ENCODE data around the gene SPEG. TPM values are rescaled to one million over a fixed set of nuclear protein-coding genes. Genes with fewer than 3 reads are reported as not detected.

The SPEG gene
- total and polyA plus RNA-seq, 4 donors = 3.7 to 15.6 (median 9.6) TPM

- H3K27ac ChIP-seq (ENCODE audit: low read depth in 1 of 2, low read length in 1 of 2) = peak overlapping the region in 1 of 2 donors; percentile 90
- TF ChIP-seq, protein P1, sequence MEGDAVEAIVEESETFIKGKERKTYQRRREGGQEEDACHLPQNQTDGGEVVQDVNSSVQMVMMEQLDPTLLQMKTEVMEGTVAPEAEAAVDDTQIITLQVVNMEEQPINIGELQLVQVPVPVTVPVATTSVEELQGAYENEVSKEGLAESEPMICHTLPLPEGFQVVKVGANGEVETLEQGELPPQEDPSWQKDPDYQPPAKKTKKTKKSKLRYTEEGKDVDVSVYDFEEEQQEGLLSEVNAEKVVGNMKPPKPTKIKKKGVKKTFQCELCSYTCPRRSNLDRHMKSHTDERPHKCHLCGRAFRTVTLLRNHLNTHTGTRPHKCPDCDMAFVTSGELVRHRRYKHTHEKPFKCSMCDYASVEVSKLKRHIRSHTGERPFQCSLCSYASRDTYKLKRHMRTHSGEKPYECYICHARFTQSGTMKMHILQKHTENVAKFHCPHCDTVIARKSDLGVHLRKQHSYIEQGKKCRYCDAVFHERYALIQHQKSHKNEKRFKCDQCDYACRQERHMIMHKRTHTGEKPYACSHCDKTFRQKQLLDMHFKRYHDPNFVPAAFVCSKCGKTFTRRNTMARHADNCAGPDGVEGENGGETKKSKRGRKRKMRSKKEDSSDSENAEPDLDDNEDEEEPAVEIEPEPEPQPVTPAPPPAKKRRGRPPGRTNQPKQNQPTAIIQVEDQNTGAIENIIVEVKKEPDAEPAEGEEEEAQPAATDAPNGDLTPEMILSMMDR (IDR thresholded peaks at IDR 0.05; ENCODE audit: control extremely low read depth, extremely low read depth) = no peak
- H3K9ac ChIP-seq (ENCODE audit: insufficient read depth in 1 of 2, low read length in 2 of 2) = peak overlapping the region in 1 of 2 donors; percentile 32
- H3K9me3 ChIP-seq (ENCODE audit: control insufficient read depth in 4 of 4, insufficient read depth in 3 of 4, low read length in 3 of 4) = no peaks in the 10 kb centered on the region
- H3K27me3 ChIP-seq (ENCODE audit: control insufficient read depth in 3 of 3, insufficient read depth in 3 of 3, low read length in 2 of 3) = peaks cover 0 to 15% (median 14%) of the 10 kb centered on the region in 3 donors
- peaks cover 0 to 7% (median 0%) of the 10 kb centered on the region in 4 donors for H3K36me3 ChIP-seq (ENCODE audit: control insufficient read depth in 4 of 4, insufficient read depth in 4 of 4, low read length in 4 of 4)
- WGBS, 2 donors = 75 to 85% methylated on average over 10 of the region's 10 CpGs
- no peak overlapping the region for H3K4me3 ChIP-seq
- ATAC-seq (ENCODE audit: insufficient read depth, low FRiP score) (no peak), DNase-seq (peak; percentile 69 to 79 (median 75))
- H3K4me1 ChIP-seq (ENCODE audit: control insufficient read depth in 5 of 5, insufficient read depth in 5 of 5, low read length in 5 of 5) = peaks cover 0 to 27% (median 4%) of the 10 kb centered on the region in 5 donors
Measured at GRCh38 chr2:219453671-219454590, 19.3 kb downstream of the SPEG start.

DNA sequence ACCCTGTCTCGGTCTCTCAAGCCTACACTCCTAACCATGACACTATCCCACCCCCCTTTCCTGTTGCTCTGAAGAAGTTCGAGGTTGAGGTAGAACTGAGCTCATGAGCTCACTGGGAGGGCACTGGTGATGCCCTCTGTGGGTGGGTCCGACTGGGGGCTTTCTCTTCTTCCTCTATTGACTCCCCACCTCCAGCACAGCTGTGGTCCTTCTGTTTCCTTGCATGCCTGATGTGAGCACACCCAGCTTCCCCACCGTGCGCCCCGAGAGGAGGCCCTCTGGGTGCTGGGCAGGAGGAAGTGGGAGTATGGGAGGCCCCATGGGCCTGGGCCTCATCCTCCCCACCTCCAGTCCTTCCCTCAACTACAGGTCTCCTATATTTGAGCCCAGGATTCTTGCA is 20.9 kb downstream of the SPEG start:
- Histone ChIP-seq H3K4me1 (ENCODE audit: control insufficient read depth in 5 of 5, insufficient read depth in 5 of 5, low read length in 5 of 5) (peaks cover 0 to 42% (median 11%) of the 10 kb centered on the region in 5 donors), H3K27ac (ENCODE audit: low read depth in 1 of 2, low read length in 1 of 2) (no peak overlapping the region), H3K36me3 (ENCODE audit: control insufficient read depth in 4 of 4, insufficient read depth in 4 of 4, low read length in 4 of 4) (peaks cover 0 to 4% (median 0%) of the 10 kb centered on the region in 4 donors), H3K4me3 (no peak overlapping the region), H3K9me3 (ENCODE audit: control insufficient read depth in 4 of 4, insufficient read depth in 3 of 4, low read length in 3 of 4) (no peaks in the 10 kb centered on the region), H3K9ac (ENCODE audit: insufficient read depth in 1 of 2, low read length in 2 of 2) (no peak overlapping the region), H3K27me3 (ENCODE audit: control insufficient read depth in 3 of 3, insufficient read depth in 3 of 3, low read length in 2 of 3) (peaks cover 0 to 10% (median 2%) of the 10 kb centered on the region in 3 donors)
- DNase-seq (no peak), ATAC-seq (ENCODE audit: insufficient read depth, low FRiP score) (no peak)
- TF ChIP-seq, protein P1 (IDR thresholded peaks at IDR 0.05; ENCODE audit: control extremely low read depth, extremely low read depth) = no peak
- 38 to 64% methylated on average over 6 of the region's 6 CpGs for WGBS, 2 donors

DNA sequence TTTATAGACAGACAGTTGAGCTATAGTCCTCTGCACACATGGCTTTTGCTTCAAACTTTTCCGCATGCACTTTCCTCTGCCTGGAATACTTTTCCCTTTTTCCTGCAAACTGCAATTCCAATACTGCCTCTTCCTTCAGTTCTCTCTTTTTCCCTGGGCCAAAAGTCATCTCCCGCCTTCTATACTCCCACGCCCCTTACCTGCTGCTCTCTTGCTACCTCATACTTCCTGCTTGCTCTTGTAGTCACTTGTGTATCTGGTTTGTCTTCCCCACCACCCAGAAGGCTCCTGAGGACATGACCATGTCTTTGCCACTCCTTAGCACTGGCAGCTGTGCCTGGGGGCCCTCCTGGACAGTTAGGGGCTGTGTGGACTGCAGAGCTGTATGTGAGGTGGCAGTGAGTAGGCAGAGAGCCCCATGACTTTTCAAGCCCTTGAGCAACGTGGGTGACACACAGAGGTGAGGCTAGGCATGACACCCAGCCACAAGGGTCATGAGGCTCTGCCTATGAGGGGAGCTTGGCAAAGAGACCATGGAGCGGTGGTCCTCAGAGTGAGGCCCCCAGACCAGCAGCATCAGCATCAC is 23.2 kb downstream of the SPEG start:
- Histone ChIP-seq H3K9me3 (ENCODE audit: control insufficient read depth in 4 of 4, insufficient read depth in 3 of 4, low read length in 3 of 4) (no peaks in the 10 kb centered on the region), H3K27ac (ENCODE audit: low read depth in 1 of 2, low read length in 1 of 2) (no peak overlapping the region), H3K36me3 (ENCODE audit: control insufficient read depth in 4 of 4, insufficient read depth in 4 of 4, low read length in 4 of 4) (no peaks in the 10 kb centered on the region), H3K9ac (ENCODE audit: insufficient read depth in 1 of 2, low read length in 2 of 2) (no peak overlapping the region), H3K4me1 (ENCODE audit: control insufficient read depth in 5 of 5, insufficient read depth in 5 of 5, low read length in 5 of 5) (peaks cover 0 to 36% (median 12%) of the 10 kb centered on the region in 5 donors), H3K27me3 (ENCODE audit: control insufficient read depth in 3 of 3, insufficient read depth in 3 of 3, low read length in 2 of 3) (peaks cover 0 to 2% (median 0%) of the 10 kb centered on the region in 3 donors), H3K4me3 (no peak overlapping the region)
- ATAC-seq (ENCODE audit: insufficient read depth, low FRiP score) = no peak
- DNase-seq = no peak
- WGBS, 2 donors = 73 to 81% methylated on average over 5 of the region's 5 CpGs
- TF ChIP-seq, protein P1 (IDR thresholded peaks at IDR 0.05; ENCODE audit: control extremely low read depth, extremely low read depth) = no peak
